Adipocyte (in vitro differentiated cells): ENCODE results near the gene VNN1.
"Not testable (repeated sequence)": the region's sequence is repeated elsewhere in the genome, so short reads cannot be mapped to it uniquely, and the experiment has no call there.

Source experiments
- DNase-seq: peaks from one replicate; pipeline ENCODE4 v3.0.0-alpha.2; 2015; ENCODE audit warnings: low read depth
- H3K27me3 ChIP-seq: replicated peaks from 2 replicates; pipeline ENCODE4 v1.7.0; 2013; ENCODE audit warnings: mild to moderate bottlenecking, low read length, moderate library complexity; ENCODE audit not compliant: control insufficient read depth, insufficient read depth
- H3K36me3 ChIP-seq: 2 replicates; pipeline ENCODE4 v1.7.0; 2013; ENCODE audit warnings: low read length, mild to moderate bottlenecking, moderate library complexity; ENCODE audit not compliant: control insufficient read depth, insufficient read depth, severe bottlenecking
- H3K4me1 ChIP-seq: 2 replicates; pipeline ENCODE4 v1.7.0; 2013; ENCODE audit warnings: mild to moderate bottlenecking, low read length, moderate library complexity; ENCODE audit not compliant: control insufficient read depth, insufficient read depth
- H3K4me3 ChIP-seq: 2 replicates; pipeline ENCODE4 v1.7.0; 2013; ENCODE audit warnings: mild to moderate bottlenecking, low read length, moderate library complexity
- H3K9ac ChIP-seq: 2 replicates; pipeline ENCODE4 v1.7.0; 2013; ENCODE audit warnings: mild to moderate bottlenecking, low read length, moderate library complexity
- H3K9me3 ChIP-seq: 2 replicates; pipeline ENCODE4 v1.7.0; 2013; ENCODE audit warnings: mild to moderate bottlenecking, low read length, moderate library complexity; ENCODE audit not compliant: control insufficient read depth

VNN1 gene

DNA sequence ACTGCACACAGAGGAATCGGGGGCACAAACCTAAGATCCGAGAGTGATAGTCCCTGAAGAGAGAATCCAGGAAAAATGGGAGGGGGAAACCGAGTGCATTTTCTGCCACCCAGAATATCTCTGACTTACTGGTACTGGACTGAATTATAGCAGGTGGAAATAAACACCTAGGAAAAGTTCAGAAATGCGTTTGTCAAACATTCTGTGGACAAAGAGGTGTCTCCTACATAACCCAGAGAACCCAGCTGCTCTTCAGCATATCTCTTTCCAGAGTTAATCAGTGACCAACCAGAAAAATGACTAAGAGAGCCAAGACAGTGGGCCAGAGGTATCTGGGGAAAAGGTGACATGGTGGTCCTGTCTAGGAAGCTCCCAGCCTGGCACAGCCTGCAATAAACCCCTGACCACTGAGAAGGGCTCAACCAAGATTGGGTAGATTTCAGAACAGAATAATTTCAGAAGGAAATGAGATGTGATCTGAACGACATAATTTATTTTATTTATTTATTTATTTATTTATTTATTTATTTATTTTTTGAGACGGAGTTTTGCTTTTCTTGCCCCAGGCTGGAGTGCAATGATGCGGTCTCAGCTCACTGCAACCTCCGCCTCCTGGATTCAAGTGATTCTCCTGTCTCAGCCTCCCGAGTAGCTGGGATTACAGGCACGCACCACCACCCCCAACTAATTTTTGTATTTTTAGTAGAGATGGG lies 6.0 kb upstream of the VNN1 start:
- Histone ChIP-seq H3K4me1 (no peaks in the 10 kb centered on the region), H3K9me3 (no peaks in the 10 kb centered on the region), H3K27me3 (peaks cover 3% of the 10 kb centered on the region), H3K4me3 (no peak overlapping the region), H3K36me3 (no peaks in the 10 kb centered on the region), H3K9ac (no peak overlapping the region)
- DNase-seq = no peak

DNA sequence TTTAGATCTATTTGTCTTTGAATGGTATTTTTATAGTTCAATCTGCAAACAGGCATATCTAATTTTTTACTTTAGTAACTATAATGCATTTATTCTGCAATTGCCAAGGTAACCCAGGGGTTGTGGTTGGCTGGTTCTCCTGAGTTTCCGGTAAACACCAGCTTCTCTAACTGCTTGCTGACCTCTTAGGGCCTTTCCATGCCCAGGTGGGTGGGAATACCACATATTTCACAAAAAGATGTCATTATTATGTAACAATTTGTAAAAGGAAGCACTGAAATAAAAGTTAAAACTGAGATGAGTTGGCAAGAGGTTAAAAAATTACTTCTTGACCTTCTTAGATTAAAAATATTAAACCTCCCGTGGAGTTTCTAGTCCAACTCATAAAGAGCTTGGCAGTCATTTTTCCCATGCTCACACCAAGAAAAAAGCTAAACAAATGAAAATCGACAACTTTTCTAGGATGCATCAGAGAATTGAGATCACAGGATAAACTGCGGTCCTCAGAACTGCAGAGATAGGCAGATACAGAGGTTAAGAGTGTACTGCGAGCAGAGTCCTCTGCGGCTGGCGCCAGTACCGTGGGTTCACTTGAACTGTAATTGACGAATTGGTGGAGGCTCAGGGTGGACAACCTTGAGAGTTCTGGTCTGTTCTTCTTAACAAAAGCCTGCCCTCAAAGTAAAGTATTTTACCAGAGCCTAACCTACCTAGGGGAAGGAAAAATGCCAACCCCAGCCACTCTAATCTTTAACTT lies 2.2 kb upstream of the VNN1 start:
- Histone ChIP-seq H3K27me3 (no peaks in the 10 kb centered on the region), H3K9me3 (no peaks in the 10 kb centered on the region), H3K9ac (no peak overlapping the region), H3K4me1 (no peaks in the 10 kb centered on the region), H3K4me3 (no peak overlapping the region), H3K36me3 (no peaks in the 10 kb centered on the region)
- no peak for DNase-seq

DNA sequence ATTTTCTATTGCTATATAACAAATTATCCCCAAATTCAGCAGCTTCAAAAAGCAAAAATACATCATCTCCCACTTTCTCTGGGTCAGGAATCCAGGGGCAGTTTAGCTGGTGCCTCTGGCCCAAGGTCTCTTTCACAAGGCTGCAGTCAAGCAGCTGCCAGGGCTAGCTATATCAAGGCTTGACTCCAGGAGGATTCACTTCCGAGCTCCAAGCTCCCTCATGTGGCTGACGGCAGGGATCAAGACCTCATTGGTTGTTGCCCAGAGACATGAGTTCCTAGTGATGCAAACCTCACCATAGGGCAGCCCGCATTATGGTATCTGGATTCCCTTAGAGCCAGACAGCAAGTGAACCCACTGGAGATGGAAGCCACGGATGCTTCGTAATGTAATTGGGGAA lies 1.3 kb upstream of the VNN1 start:
- Histone ChIP-seq H3K9me3 (no peaks in the 10 kb centered on the region), H3K4me1 (no peaks in the 10 kb centered on the region), H3K4me3 (no peak overlapping the region), H3K9ac (no peak overlapping the region), H3K36me3 (no peaks in the 10 kb centered on the region), H3K27me3 (no peaks in the 10 kb centered on the region)
- peak; percentile 58 for DNase-seq

DNA sequence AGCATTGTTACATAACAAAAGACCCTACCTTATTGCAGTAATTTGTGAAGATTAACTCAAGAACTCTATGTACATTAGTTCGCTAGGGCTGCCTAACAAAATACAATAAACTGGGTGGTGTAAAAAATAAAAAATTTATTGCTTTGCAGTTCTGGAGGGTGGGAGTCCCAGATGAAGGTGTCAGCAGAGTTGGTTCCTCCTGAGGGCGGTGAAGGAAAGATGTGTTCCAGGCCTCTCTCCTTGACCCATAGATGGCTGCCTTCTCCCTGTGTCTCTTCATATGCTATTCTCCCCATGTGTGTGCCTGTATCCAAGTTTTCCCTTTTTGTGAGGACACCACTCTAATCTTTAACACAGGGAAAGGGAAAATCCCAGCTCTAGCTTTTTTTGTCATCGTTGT lies 305 bp upstream of the VNN1 start:
- no peaks in the 10 kb centered on the region for H3K27me3 ChIP-seq
- H3K4me3 ChIP-seq = no peak overlapping the region
- no peaks in the 10 kb centered on the region for H3K9me3 ChIP-seq
- DNase-seq = no peak
- H3K36me3 ChIP-seq = no peaks in the 10 kb centered on the region
- no peak overlapping the region for H3K9ac ChIP-seq
- H3K4me1 ChIP-seq = no peaks in the 10 kb centered on the region

DNA sequence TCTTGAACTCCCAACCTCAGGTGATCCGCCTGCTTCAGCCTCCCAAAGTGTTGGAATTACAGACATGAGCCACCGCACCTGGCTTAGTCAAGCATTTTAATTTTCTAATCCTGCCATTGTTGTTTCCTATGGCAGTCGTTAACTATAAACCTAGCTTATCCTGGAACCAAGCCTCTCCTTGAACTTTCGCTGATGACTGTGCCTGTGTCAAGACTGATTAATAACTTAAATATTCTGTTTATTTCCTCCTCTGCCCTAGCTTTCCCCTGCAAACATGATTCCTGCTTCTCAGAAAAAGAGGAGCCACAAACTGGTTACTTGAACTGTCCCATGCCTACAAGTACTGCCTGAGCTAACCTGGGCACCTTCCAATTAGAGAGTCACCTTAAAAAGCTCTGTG lies 1.5 kb downstream of the VNN1 start:
- no peaks in the 10 kb centered on the region for H3K9me3 ChIP-seq
- H3K4me3 ChIP-seq = no peak overlapping the region
- H3K9ac ChIP-seq = no peak overlapping the region
- peaks cover 6% of the 10 kb centered on the region for H3K4me1 ChIP-seq
- no peak for DNase-seq
- H3K27me3 ChIP-seq = no peaks in the 10 kb centered on the region
- H3K36me3 ChIP-seq = no peaks in the 10 kb centered on the region

DNA sequence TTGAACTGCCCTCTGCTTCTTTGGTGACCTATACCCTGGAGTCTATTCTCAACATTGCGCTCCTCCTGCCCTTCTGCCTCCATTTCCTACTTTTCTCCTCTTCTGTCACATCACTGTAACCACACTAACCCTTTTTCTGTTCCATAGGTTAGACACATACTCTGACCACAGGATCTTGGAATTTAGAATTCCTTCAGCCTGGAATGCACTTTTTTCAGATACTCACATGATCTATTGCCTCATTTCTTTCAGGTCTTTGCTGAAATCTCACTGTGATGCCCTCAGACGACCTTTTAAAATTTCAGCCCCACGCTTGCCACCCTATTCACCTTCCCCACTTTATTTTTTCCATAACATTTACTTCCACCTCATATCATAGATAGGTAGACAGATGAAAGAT lies 5.1 kb downstream of the VNN1 start:
- peaks cover 5% of the 10 kb centered on the region for H3K9me3 ChIP-seq
- DNase-seq = no peak
- no peaks in the 10 kb centered on the region for H3K27me3 ChIP-seq
- no peaks in the 10 kb centered on the region for H3K36me3 ChIP-seq
- H3K4me3 ChIP-seq = no peak overlapping the region
- no peak overlapping the region for H3K9ac ChIP-seq
- H3K4me1 ChIP-seq = peaks cover 6% of the 10 kb centered on the region

DNA sequence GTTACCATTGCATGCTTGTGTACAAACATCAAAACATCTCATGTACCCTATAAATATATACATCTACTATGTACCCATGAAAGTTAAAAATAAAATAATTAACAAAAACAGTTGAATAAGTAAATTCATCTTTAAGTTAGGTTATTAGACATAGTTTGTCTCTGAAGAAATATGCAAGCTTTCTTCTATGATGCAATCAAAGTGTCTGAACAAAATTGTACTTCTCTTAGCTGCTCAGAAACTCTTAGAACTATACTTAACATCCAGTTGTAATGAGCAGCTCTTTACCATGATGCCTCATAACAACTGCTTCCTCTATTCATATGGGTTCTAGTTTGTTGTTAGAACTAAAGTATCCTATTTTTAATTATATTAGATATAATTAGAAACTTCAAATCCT lies 5.9 kb downstream of the VNN1 start:
- DNase-seq = peak; percentile 29
- Histone ChIP-seq H3K27me3 (no peaks in the 10 kb centered on the region), H3K4me3 (no peak overlapping the region), H3K9me3 (peaks cover 5% of the 10 kb centered on the region), H3K4me1 (peaks cover 6% of the 10 kb centered on the region), H3K9ac (no peak overlapping the region), H3K36me3 (no peaks in the 10 kb centered on the region)

DNA sequence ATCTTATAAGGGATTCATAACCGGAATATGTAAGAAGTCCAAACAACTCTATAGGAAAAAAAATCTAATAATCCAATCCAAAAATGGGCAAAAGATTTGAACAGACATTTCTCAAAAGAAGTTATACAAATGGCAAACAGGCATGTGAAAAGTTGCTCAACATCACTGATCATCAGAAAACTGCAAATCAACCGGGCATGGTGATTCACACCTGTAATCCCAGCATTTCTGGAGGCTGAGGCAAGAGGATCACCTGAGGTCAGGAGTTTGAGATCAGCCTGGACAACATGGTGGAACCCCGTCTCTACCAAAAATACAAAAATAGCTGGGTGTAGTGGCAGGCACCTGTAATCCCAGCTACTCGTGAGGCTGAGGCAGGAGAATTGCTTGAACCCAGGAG lies 7.1 kb downstream of the VNN1 start:
- H3K27me3 ChIP-seq, DNase-seq, H3K4me1 ChIP-seq, H3K9me3 ChIP-seq, H3K4me3 ChIP-seq, H3K36me3 ChIP-seq, H3K9ac ChIP-seq: not testable (repeated sequence)

DNA sequence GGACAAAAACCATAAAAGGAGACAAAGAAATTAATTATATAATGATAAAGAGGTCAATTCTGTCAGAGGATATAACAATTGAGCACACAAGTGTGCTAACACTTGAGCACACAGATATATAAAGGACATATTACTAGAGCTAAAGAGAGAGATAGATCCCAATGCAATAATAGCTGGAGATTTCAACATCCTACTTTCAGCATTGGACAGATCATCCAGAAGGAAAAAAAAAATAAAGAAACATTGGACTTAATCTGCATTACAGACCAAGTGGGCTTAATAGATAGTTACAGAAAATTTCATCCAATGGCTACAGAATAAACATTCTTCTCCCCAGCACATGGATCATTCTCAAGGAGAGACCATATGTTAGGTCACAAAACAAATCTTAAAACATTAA lies 9.9 kb downstream of the VNN1 start:
- Histone ChIP-seq H3K4me1 (peaks cover 7% of the 10 kb centered on the region), H3K9me3 (peaks cover 5% of the 10 kb centered on the region), H3K27me3 (peaks cover 9% of the 10 kb centered on the region), H3K9ac (no peak overlapping the region), H3K36me3 (no peaks in the 10 kb centered on the region), H3K4me3 (no peak overlapping the region)
- peak; percentile 55 for DNase-seq

DNA sequence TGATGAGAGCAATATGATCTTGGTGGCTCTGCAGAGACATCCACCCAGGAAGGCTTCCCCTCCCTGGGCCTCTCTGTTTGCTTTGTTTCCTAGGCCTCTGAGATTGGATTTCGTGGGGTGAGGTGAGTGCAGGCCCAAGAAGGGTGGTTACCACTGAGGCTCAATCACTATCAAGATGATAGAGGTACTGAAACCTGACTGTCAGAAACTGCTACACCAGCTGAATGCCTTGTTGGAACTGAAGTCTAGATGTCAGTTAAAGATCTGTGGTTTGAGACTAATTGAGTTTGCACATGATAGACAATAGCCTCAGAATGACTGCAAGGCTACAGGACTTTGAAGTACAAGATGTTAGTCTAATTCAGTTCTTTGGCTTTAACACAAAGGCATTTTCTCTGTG lies 15.2 kb downstream of the VNN1 start:
- Histone ChIP-seq H3K27me3 (peaks cover 9% of the 10 kb centered on the region), H3K36me3 (no peaks in the 10 kb centered on the region), H3K4me1 (peaks cover 7% of the 10 kb centered on the region), H3K9me3 (peaks cover 16% of the 10 kb centered on the region), H3K9ac (no peak overlapping the region), H3K4me3 (no peak overlapping the region)
- DNase-seq = no peak

DNA sequence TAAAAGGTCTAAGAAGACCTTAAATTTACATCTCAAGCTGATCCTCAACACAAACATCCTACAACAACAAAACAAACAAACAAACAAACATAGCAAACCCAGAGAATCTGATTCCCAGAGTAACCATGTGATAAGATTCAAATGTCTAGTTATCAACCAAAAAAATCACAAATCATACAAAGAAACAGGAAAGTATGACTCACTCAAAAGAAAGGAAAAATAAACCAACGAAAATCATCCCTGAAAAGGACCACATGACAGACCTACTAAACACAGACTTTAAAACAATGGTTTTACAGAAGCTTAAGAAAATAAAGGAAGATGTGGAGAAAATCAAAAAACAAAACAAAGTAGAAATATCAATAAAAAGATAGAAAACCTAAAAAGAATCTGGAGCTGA lies 18.1 kb downstream of the VNN1 start:
- H3K9ac ChIP-seq = no peak overlapping the region
- no peaks in the 10 kb centered on the region for H3K36me3 ChIP-seq
- H3K4me3 ChIP-seq = no peak overlapping the region
- no peak for DNase-seq
- peaks cover 15% of the 10 kb centered on the region for H3K4me1 ChIP-seq
- peaks cover 17% of the 10 kb centered on the region for H3K9me3 ChIP-seq
- H3K27me3 ChIP-seq = no peaks in the 10 kb centered on the region
